ENCODE results near the gene HSPA12A. TPM values are rescaled to one million over a fixed set of nuclear protein-coding genes. Genes with fewer than 3 reads are reported as not detected.

The HSPA12A gene
- total RNA-seq, 2 experiments from 2014 or later: 0.08 TPM; not detected in 1

- POLR2A ChIA-PET: no interaction called here
- CTCF ChIA-PET: no interaction called here
- Mint-ChIP-seq H3K4me1 (no peaks in the 10 kb centered on the region), H3K9me3 (no peaks in the 10 kb centered on the region), H3K36me3 (ENCODE audit: low read depth) (no peaks in the 10 kb centered on the region), H3K4me3 (no peak overlapping the region), H3K27me3 (peaks cover 16% of the 10 kb centered on the region), H3K27ac (no peak overlapping the region)
- no peak for DNase-seq
Measured at GRCh38 chr10:116697816-116698215, 44.5 kb downstream of the HSPA12A start.

GRCh38 chr10:116696919-116697318 lies 45.4 kb downstream of the HSPA12A start:
- Mint-ChIP-seq H3K4me3 (no peak overlapping the region), H3K27me3 (peaks cover 16% of the 10 kb centered on the region), H3K36me3 (ENCODE audit: low read depth) (no peaks in the 10 kb centered on the region), H3K27ac (no peak overlapping the region), H3K9me3 (no peaks in the 10 kb centered on the region), H3K4me1 (no peaks in the 10 kb centered on the region)
- no peak for DNase-seq
- ChIA-PET POLR2A (no interaction called here), CTCF (interaction anchor here (1.4 kb wide), 1 partner anchor 15 kb away, joined by 3 read pairs; no protein-coding TSS in a partner anchor)

- no peaks in the 10 kb centered on the region for H3K9me3 Mint-ChIP-seq
- H3K36me3 Mint-ChIP-seq (ENCODE audit: low read depth): no peaks in the 10 kb centered on the region
- POLR2A ChIA-PET: no interaction called here
- no peak overlapping the region for H3K27ac Mint-ChIP-seq
- CTCF ChIA-PET: no interaction called here
- no peak overlapping the region for H3K4me3 Mint-ChIP-seq
- H3K4me1 Mint-ChIP-seq: no peaks in the 10 kb centered on the region
- H3K27me3 Mint-ChIP-seq: peaks cover 14% of the 10 kb centered on the region
- DNase-seq: no peak
Measured at GRCh38 chr10:116694927-116695268, 47.5 kb downstream of the HSPA12A start.

DNA sequence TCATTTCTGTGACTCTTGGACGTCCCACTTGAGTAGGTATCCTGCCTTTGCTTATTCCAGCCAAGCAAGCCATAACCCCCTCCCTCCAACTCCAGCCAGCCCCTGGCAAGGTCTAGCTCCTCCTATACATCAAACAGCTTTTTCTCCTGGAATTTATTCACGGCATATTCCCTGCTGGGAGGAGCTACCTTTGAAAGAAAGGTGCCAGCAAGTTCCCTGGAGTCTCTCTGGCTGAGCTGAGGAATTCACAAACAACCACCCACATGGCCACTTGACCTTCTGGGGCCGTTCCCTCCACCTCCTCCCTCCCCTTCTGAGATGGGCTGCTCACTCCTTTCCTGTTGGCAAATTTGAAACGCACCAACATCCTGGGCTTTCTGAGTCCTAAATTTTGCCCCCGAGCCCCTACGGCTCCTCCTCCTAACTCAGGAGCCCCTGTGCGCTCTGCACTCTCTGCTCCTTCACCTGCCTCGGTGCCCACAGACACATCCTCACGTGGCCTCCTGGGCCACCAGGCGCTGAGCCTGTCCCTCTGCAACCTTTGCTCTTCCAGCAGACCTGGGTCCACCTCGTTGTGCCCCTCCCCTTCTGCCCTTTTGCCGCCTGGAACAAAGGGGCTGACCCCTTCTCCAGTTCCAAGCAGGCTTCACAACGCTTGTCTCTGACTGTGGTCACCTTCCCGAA lies 48.0 kb downstream of the HSPA12A start:
- POLR2A ChIA-PET: no interaction called here
- CTCF ChIA-PET: no interaction called here
- Mint-ChIP-seq H3K9me3 (no peaks in the 10 kb centered on the region), H3K27ac (no peak overlapping the region), H3K4me1 (no peaks in the 10 kb centered on the region), H3K27me3 (peaks cover 15% of the 10 kb centered on the region), H3K4me3 (no peak overlapping the region), H3K36me3 (ENCODE audit: low read depth) (no peaks in the 10 kb centered on the region)
- no peak for DNase-seq

- CTCF ChIA-PET: interaction anchor here (1.1 to 1.6 kb wide), 2 partner anchors 96 to 482 kb away, joined by 4 to 5 read pairs; no protein-coding TSS in a partner anchor
- peaks cover 22% of the 10 kb centered on the region for H3K27me3 Mint-ChIP-seq
- H3K9me3 Mint-ChIP-seq: no peaks in the 10 kb centered on the region
- no peaks in the 10 kb centered on the region for H3K36me3 Mint-ChIP-seq (ENCODE audit: low read depth)
- POLR2A ChIA-PET: no interaction called here
- no peaks in the 10 kb centered on the region for H3K4me1 Mint-ChIP-seq
- DNase-seq: no peak
- no peak overlapping the region for H3K27ac Mint-ChIP-seq
- H3K4me3 Mint-ChIP-seq: no peak overlapping the region
Measured at GRCh38 chr10:116692225-116692624, 50.1 kb downstream of the HSPA12A start.

DNA sequence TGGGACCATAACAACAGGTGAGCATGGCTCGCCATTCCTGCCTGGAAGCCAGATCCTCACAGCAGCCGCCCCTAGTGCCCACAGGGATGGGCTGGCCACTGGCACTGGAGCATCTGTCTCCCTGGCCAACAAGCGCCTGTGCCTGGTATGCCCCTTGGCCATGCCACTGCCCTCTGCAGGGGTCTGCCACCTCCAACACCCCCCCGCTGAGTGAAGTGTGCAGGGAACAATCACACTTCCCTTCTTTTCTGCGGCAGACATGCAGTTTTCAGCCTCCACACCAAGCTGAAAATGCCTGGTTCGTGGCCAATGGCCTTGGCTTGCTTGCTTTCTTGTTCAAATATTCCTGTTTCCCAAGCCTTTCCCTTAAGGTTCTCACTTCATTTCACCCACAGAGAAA lies 50.7 kb downstream of the HSPA12A start:
- POLR2A ChIA-PET: no interaction called here
- no peaks in the 10 kb centered on the region for H3K4me1 Mint-ChIP-seq

DNA sequence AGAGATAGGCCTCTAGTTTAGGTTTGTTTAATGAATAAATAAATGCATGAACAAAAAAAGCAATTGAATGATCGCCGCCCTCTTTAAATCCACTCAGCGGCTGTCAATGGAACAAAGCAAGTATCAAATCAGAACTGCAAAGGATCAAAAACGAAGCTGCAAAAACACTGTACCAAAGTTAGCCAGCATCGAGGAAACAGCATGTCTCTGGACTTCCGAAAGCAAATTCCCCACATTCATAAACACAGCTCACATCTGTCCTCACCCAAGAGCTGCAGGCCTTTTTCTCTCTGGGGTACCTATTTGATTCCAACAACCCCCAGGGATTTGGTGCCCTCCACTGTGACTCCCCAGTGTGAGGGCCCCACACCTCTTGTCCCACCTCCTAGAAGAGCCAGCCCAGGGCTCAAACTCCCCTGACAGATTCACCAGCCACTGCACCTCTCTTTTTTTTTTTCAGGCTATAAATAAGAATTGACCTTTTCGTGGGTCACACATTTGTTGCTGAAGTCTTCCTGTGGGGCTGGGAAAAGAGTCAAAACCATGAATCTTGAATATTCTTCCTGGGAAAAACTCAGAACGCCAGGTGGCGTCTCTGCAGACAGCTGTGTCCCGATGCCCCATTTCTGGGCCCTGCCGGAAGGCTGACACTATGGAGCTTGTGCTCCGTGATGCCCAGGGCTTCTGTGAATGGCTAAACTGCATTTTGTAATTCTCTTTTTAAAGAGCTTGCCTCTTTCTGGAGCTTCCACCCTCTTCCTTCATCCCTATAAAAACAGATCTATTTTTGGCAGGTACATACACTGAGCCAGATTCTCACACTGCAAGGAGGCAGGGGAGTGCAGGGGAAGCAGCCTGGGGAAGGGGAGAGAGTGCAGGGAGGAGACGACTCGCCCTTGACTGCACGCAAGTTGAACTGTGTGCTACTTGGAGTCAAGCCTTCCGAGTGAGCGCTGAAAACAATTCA lies 51.7 kb downstream of the HSPA12A start:
- CTCF ChIA-PET: no interaction called here
- Mint-ChIP-seq H3K4me1 (no peaks in the 10 kb centered on the region), H3K27ac (no peak overlapping the region), H3K9me3 (no peaks in the 10 kb centered on the region), H3K36me3 (ENCODE audit: low read depth) (no peaks in the 10 kb centered on the region), H3K27me3 (peaks cover 15% of the 10 kb centered on the region), H3K4me3 (no peak overlapping the region)
- POLR2A ChIA-PET: no interaction called here
- no peak for DNase-seq

More for the DNA sequence above, 50.7 kb downstream of the HSPA12A start:
- no peaks in the 10 kb centered on the region for H3K36me3 Mint-ChIP-seq (ENCODE audit: low read depth)
- CTCF ChIA-PET: interaction anchor here (1.1 to 1.6 kb wide), 2 partner anchors 96 to 483 kb away, joined by 4 to 5 read pairs; no protein-coding TSS in a partner anchor
- no peak overlapping the region for H3K4me3 Mint-ChIP-seq
- H3K27ac Mint-ChIP-seq: no peak overlapping the region
- no peak for DNase-seq
- peaks cover 19% of the 10 kb centered on the region for H3K27me3 Mint-ChIP-seq
- no peaks in the 10 kb centered on the region for H3K9me3 Mint-ChIP-seq

GRCh38 chr10:116689744-116690143 lies 52.6 kb downstream of the HSPA12A start:
- Mint-ChIP-seq H3K9me3 (no peaks in the 10 kb centered on the region), H3K4me3 (no peak overlapping the region), H3K27me3 (peaks cover 15% of the 10 kb centered on the region), H3K36me3 (ENCODE audit: low read depth) (no peaks in the 10 kb centered on the region), H3K27ac (no peak overlapping the region), H3K4me1 (no peaks in the 10 kb centered on the region)
- ChIA-PET POLR2A (no interaction called here), CTCF (no interaction called here)
- DNase-seq: no peak

- POLR2A ChIA-PET: no interaction called here
Measured at GRCh38 chr10:116688741-116689495, 53.4 kb downstream of the HSPA12A start.

GRCh38 chr10:116688241-116688711 lies 54.1 kb downstream of the HSPA12A start:
- Mint-ChIP-seq H3K36me3 (ENCODE audit: low read depth) (no peaks in the 10 kb centered on the region), H3K27ac (no peak overlapping the region), H3K4me1 (no peaks in the 10 kb centered on the region), H3K9me3 (no peaks in the 10 kb centered on the region), H3K4me3 (no peak overlapping the region), H3K27me3 (peaks cover 13% of the 10 kb centered on the region)
- CTCF ChIA-PET: no interaction called here
- POLR2A ChIA-PET: no interaction called here
- DNase-seq: no peak

More at GRCh38 chr10:116688741-116689495, 53.4 kb downstream of the HSPA12A start:
- CTCF ChIA-PET: no interaction called here
- H3K27me3 Mint-ChIP-seq: peaks cover 15% of the 10 kb centered on the region
- DNase-seq: no peak
- no peak overlapping the region for H3K4me3 Mint-ChIP-seq
- H3K36me3 Mint-ChIP-seq (ENCODE audit: low read depth): no peaks in the 10 kb centered on the region
- no peak overlapping the region for H3K27ac Mint-ChIP-seq
- no peaks in the 10 kb centered on the region for H3K4me1 Mint-ChIP-seq
- no peaks in the 10 kb centered on the region for H3K9me3 Mint-ChIP-seq

GRCh38 chr10:116687633-116688032 lies 54.7 kb downstream of the HSPA12A start:
- ChIA-PET CTCF (no interaction called here), POLR2A (no interaction called here)
- H3K27me3 Mint-ChIP-seq: peaks cover 12% of the 10 kb centered on the region
- DNase-seq: no peak
- no peaks in the 10 kb centered on the region for H3K36me3 Mint-ChIP-seq (ENCODE audit: low read depth)
- no peak overlapping the region for H3K4me3 Mint-ChIP-seq
- H3K4me1 Mint-ChIP-seq: no peaks in the 10 kb centered on the region
- no peaks in the 10 kb centered on the region for H3K9me3 Mint-ChIP-seq
- no peak overlapping the region for H3K27ac Mint-ChIP-seq

- Mint-ChIP-seq H3K9me3 (no peaks in the 10 kb centered on the region), H3K27me3 (peaks cover 12% of the 10 kb centered on the region), H3K27ac (no peak overlapping the region), H3K4me1 (peaks cover 1% of the 10 kb centered on the region), H3K36me3 (ENCODE audit: low read depth) (no peaks in the 10 kb centered on the region), H3K4me3 (no peak overlapping the region)
- DNase-seq: no peak
- ChIA-PET POLR2A (no interaction called here), CTCF (no interaction called here)
Measured at GRCh38 chr10:116686632-116687031, 55.7 kb downstream of the HSPA12A start.

GRCh38 chr10:116685807-116686206 lies 56.6 kb downstream of the HSPA12A start:
- DNase-seq: no peak
- no peaks in the 10 kb centered on the region for H3K9me3 Mint-ChIP-seq
- H3K4me3 Mint-ChIP-seq: no peak overlapping the region
- no peaks in the 10 kb centered on the region for H3K36me3 Mint-ChIP-seq (ENCODE audit: low read depth)
- H3K27ac Mint-ChIP-seq: no peak overlapping the region
- ChIA-PET CTCF (interaction anchor here (0.6 kb wide), 2 partner anchors 533 to 1084 kb away, joined by 3 to 4 read pairs; no protein-coding TSS in a partner anchor), POLR2A (no interaction called here)
- H3K4me1 Mint-ChIP-seq: peaks cover 1% of the 10 kb centered on the region
- H3K27me3 Mint-ChIP-seq: peaks cover 11% of the 10 kb centered on the region
